Stimulated activated memory B cell treated with anti-CD40 and anti-IgM and Interleukin-4, amounts not matched to agents 10 μg/mL and 1 μg/mL and 100 μg/mL, for 72 hours (primary cell): ENCODE data around the gene PCK2.
"Not testable (repeated sequence)": the region's sequence is repeated elsewhere in the genome, so short reads cannot be mapped to it uniquely, and the experiment has no call there.

Experiments
- ATAC-seq: fragments of 150-1000 bp; cut with Tn5 transposase; 2 replicates; pipeline ENCODE4 v1.10.0; 2021
- H3K27ac Mint-ChIP-seq: one replicate; pipeline ENCODE4 v1.8.0; 2022; ENCODE audit warnings: mild to moderate bottlenecking, mixed read lengths
- H3K27me3 Mint-ChIP-seq: one replicate; pipeline ENCODE4 v1.8.0; 2022; ENCODE audit warnings: mixed read lengths
- H3K36me3 Mint-ChIP-seq: one replicate; pipeline ENCODE4 v1.8.0; 2022; ENCODE audit warnings: mixed read lengths
- H3K4me1 Mint-ChIP-seq: one replicate; pipeline ENCODE4 v1.8.0; 2022; ENCODE audit warnings: mixed read lengths
- H3K4me3 Mint-ChIP-seq: one replicate; pipeline ENCODE4 v1.8.0; 2022; ENCODE audit warnings: mild to moderate bottlenecking, moderate library complexity, mixed read lengths
- H3K9me3 Mint-ChIP-seq: one replicate; pipeline ENCODE4 v1.8.0; 2022; ENCODE audit warnings: mixed read lengths

Gene PCK2

GRCh38 chr14:24093901-24094840, at the start of gene PCK2:
TSS of gene PCK2 (plus strand) at chr14:24094311. CDS start at chr14:24094406, 95 bp downstream.
- Mint-ChIP-seq H3K27ac (peak within 1 kb of the TSS; percentile 97), H3K4me1 (peaks cover 39% of the 10 kb centered on the region), H3K9me3 (no peaks in the 10 kb centered on the region), H3K36me3 (peaks cover 4% of the 10 kb centered on the region), H3K4me3 (peak within 1 kb of the TSS; percentile 96), H3K27me3 (no peaks in the 10 kb centered on the region)
- ATAC-seq: peak; percentile 81

GRCh38 chr14:24049002-24049401, 45.1 kb upstream of the PCK2 start:
- ATAC-seq: peak; percentile 51
- not testable (repeated sequence) for H3K36me3 Mint-ChIP-seq, H3K9me3 Mint-ChIP-seq, H3K4me3 Mint-ChIP-seq, H3K27me3 Mint-ChIP-seq
- Mint-ChIP-seq H3K4me1 (peaks cover 44% of the 10 kb centered on the region), H3K27ac (peak overlapping the region; percentile 26)

GRCh38 chr14:24050753-24051152, 43.4 kb upstream of the PCK2 start:
- Mint-ChIP-seq H3K4me1 (peaks cover 44% of the 10 kb centered on the region), H3K4me3 (peak overlapping the region; percentile 78), H3K36me3 (peaks cover 11% of the 10 kb centered on the region), H3K27ac (peak overlapping the region; percentile 90)
- not testable (repeated sequence) for H3K27me3 Mint-ChIP-seq, H3K9me3 Mint-ChIP-seq, ATAC-seq

GRCh38 chr14:24051176-24051788, 42.8 kb upstream of the PCK2 start:
- H3K27ac Mint-ChIP-seq: peak overlapping the region; percentile 90
- no peaks in the 10 kb centered on the region for H3K27me3 Mint-ChIP-seq

GRCh38 chr14:24051789-24052655, 42.1 kb upstream of the PCK2 start, which contains the start of gene CARMIL3:
TSS of gene CARMIL3 (plus strand) at chr14:24052009. CDS start at chr14:24052154, 145 bp downstream.
- Mint-ChIP-seq H3K27me3 (no peaks in the 10 kb centered on the region), H3K36me3 (peaks cover 11% of the 10 kb centered on the region), H3K4me1 (peaks cover 44% of the 10 kb centered on the region), H3K9me3 (no peaks in the 10 kb centered on the region), H3K4me3 (peak within 1 kb of the TSS; percentile 78), H3K27ac (peak within 1 kb of the TSS; percentile 90)
- ATAC-seq: peak; percentile 90

More at GRCh38 chr14:24051176-24051788, 42.8 kb upstream of the PCK2 start:
- Mint-ChIP-seq H3K9me3 (no peaks in the 10 kb centered on the region), H3K4me3 (peak overlapping the region; percentile 78), H3K36me3 (peaks cover 11% of the 10 kb centered on the region), H3K4me1 (peaks cover 44% of the 10 kb centered on the region)
- no peak for ATAC-seq

GRCh38 chr14:24052656-24053547, 41.2 kb upstream of the PCK2 start:
- peaks cover 44% of the 10 kb centered on the region for H3K4me1 Mint-ChIP-seq
- peak overlapping the region; percentile 54 for H3K27ac Mint-ChIP-seq
- peaks cover 11% of the 10 kb centered on the region for H3K36me3 Mint-ChIP-seq
- H3K4me3 Mint-ChIP-seq: peak overlapping the region; percentile 78
- H3K9me3 Mint-ChIP-seq: no peaks in the 10 kb centered on the region
- H3K27me3 Mint-ChIP-seq: no peaks in the 10 kb centered on the region
- no peak for ATAC-seq

GRCh38 chr14:24053548-24054323, 40.4 kb upstream of the PCK2 start:
- peak overlapping the region; percentile 54 for H3K27ac Mint-ChIP-seq
- no peak for ATAC-seq

GRCh38 chr14:24054324-24054641, 39.8 kb upstream of the PCK2 start:
- Mint-ChIP-seq H3K27me3 (no peaks in the 10 kb centered on the region), H3K4me3 (no peak overlapping the region), H3K27ac (no peak overlapping the region), H3K4me1 (peaks cover 36% of the 10 kb centered on the region), H3K9me3 (no peaks in the 10 kb centered on the region), H3K36me3 (peaks cover 11% of the 10 kb centered on the region)
- no peak for ATAC-seq

More at GRCh38 chr14:24053548-24054323, 40.4 kb upstream of the PCK2 start:
- H3K27me3 Mint-ChIP-seq: no peaks in the 10 kb centered on the region
- H3K4me1 Mint-ChIP-seq: peaks cover 41% of the 10 kb centered on the region
- peak overlapping the region; percentile 78 for H3K4me3 Mint-ChIP-seq
- peaks cover 11% of the 10 kb centered on the region for H3K36me3 Mint-ChIP-seq
- H3K9me3 Mint-ChIP-seq: no peaks in the 10 kb centered on the region

GRCh38 chr14:24054646-24055045, 39.5 kb upstream of the PCK2 start:
- Mint-ChIP-seq H3K27ac (no peak overlapping the region), H3K36me3 (peaks cover 11% of the 10 kb centered on the region), H3K4me1 (peaks cover 32% of the 10 kb centered on the region), H3K4me3 (no peak overlapping the region), H3K9me3 (no peaks in the 10 kb centered on the region), H3K27me3 (no peaks in the 10 kb centered on the region)
- ATAC-seq: no peak

GRCh38 chr14:24055971-24056799, 37.9 kb upstream of the PCK2 start:
- Mint-ChIP-seq H3K4me1 (peaks cover 19% of the 10 kb centered on the region), H3K9me3 (no peaks in the 10 kb centered on the region), H3K36me3 (peaks cover 11% of the 10 kb centered on the region), H3K27ac (no peak overlapping the region), H3K27me3 (no peaks in the 10 kb centered on the region), H3K4me3 (no peak overlapping the region)
- ATAC-seq: no peak

GRCh38 chr14:24056800-24057184, 37.3 kb upstream of the PCK2 start:
- H3K36me3 Mint-ChIP-seq: peaks cover 11% of the 10 kb centered on the region
- no peak overlapping the region for H3K27ac Mint-ChIP-seq
- peaks cover 16% of the 10 kb centered on the region for H3K4me1 Mint-ChIP-seq
- no peaks in the 10 kb centered on the region for H3K27me3 Mint-ChIP-seq
- no peaks in the 10 kb centered on the region for H3K9me3 Mint-ChIP-seq
- no peak for ATAC-seq
- no peak overlapping the region for H3K4me3 Mint-ChIP-seq

GRCh38 chr14:24057271-24057670, 36.8 kb upstream of the PCK2 start:
- H3K36me3 Mint-ChIP-seq: peaks cover 11% of the 10 kb centered on the region
- no peak for ATAC-seq
- H3K9me3 Mint-ChIP-seq: no peaks in the 10 kb centered on the region
- H3K27ac Mint-ChIP-seq: no peak overlapping the region
- H3K4me3 Mint-ChIP-seq: no peak overlapping the region
- H3K27me3 Mint-ChIP-seq: no peaks in the 10 kb centered on the region
- H3K4me1 Mint-ChIP-seq: peaks cover 16% of the 10 kb centered on the region

GRCh38 chr14:24057867-24058259, 36.2 kb upstream of the PCK2 start:
- ATAC-seq: no peak
- Mint-ChIP-seq H3K36me3 (peaks cover 11% of the 10 kb centered on the region), H3K4me1 (peaks cover 12% of the 10 kb centered on the region), H3K9me3 (no peaks in the 10 kb centered on the region), H3K27me3 (no peaks in the 10 kb centered on the region), H3K4me3 (no peak overlapping the region), H3K27ac (no peak overlapping the region)
